GM19193 (cell line): ENCODE data around the gene OR6C3.

Source experiments
- POLR2A ChIP-seq: IDR thresholded peaks from 4 replicates; pipeline ENCODE4 v1.6.1; 2011; ENCODE audit not compliant: insufficient read depth, insufficient read length; ENCODE audit errors: extremely low read depth

OR6C3 gene

GRCh38 chr12:55330446-55330845 is at the start of gene OR6C3:
OR6C3 (plus strand) TSS chr12:55330746; CDS start chr12:55331701, 955 bp downstream.
- TF ChIP-seq POLR2A, result no peak

GRCh38 chr12:55280991-55281390 is 49.6 kb upstream of the OR6C3 start:
- no peak for TF ChIP-seq POLR2A

DNA sequence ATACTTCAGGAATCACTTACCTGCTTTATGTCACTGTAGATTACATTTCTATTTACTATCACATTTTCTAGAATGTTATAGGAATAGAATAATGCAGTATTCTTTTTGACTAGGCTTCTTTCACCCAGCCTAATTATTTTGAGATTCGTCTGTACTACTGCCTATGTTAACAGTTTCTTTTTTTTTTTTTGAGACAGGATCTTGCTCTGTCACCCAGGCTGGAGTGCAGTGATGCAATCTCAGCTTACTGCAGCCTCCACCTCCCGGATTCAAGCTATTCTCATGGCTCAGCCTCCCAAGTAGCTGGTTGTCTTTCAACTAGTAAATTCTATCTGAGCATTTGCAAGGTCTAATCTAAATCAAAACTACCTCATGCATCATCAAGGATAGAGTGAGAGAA is 40.5 kb upstream of the OR6C3 start:
- no peak for TF ChIP-seq POLR2A

DNA sequence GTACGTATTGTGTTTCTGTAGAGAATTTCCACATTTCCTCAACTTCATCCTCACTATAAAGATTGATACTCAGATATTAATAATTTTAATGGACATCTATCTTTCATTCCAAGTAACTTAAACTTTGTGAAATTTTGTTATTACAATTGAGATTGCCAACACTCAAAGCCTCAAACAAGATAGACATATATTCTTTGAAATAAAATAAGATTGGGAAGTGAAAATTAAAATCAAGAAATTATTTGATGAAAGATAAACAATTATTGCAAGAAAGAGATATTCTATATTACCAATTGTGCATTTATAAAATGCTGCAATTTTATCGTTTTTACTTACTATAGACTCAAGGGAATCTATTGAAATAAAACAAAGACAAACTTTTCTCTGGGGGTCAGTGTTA is 34.1 kb upstream of the OR6C3 start, which contains the start of gene OR6C6:
TSS of gene OR6C6 (minus strand) at position 101 of the 400 bp plus-strand sequence. CDS start 1,337 bp downstream, outside the sequence.
- TF ChIP-seq POLR2A, result no peak

GRCh38 chr12:55314043-55314442 is 16.5 kb upstream of the OR6C3 start, which contains the start of gene OR6C1:
OR6C1 (plus strand) TSS chr12:55314343; CDS start chr12:55320600, 6,257 bp downstream.
- no peak for TF ChIP-seq POLR2A

DNA sequence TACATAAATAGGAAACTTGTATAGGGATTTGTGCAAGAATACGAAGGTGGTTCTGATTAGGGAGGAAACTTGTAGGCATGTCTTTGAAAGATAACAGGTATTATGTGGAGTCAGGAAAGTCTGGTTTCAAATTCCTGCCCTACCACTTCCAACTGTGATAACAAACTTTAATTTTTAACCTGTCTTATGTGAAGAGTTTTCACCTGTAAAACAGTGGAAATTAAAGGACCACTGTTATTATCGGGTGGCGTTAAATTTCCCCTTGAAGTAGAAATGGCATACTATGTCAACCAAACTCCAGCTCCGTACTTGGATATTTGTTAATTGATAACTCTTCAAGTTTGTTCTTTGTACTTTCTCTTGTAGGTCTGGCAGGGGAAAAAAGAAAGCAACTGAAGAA is 10.3 kb upstream of the OR6C3 start:
- no peak for TF ChIP-seq POLR2A

DNA sequence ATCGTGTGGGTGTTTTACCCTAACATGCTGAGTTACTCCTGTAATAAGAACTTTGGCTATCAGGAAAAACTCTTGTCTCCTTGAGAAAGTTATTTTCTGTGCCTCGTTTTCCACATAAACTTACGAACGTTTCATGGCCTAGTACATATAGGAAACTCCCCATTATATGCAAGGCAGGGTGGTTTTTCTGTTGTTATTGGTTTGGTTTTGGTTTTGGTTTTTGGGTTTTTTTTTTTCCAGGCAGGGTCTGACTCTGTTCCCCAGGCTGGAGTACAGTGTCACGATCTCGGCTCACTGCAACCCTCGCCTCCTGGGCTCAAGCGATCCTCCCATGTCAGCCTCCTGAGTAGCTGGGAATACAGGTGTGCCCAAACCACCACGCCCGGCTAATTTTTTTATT is 5.5 kb downstream of the OR6C3 start:
- no peak for TF ChIP-seq POLR2A

DNA sequence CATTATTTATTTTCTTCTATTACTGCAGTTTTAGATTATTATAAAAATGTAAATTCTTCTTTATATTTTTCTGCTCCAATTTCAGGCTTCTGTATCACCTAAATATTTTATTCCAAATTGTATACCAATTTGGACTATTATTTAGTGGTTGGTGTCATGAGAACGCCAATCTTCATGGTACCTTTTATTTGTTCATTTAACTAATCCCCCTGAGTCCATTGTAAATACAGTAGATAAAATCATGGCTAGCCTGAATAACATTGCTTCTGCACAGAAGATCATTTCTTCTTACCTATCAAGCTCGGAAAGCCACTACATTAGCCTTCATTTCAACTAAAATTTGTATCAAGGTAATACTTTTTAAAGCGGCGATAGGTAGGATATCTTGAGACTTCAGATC is 32.1 kb downstream of the OR6C3 start, which contains the start of gene OR6C75:
TSS of gene OR6C75 (plus strand) at position 301 of the 400 bp plus-strand sequence. CDS start 2,136 bp downstream, outside the sequence.
- no peak for TF ChIP-seq POLR2A

- TF ChIP-seq POLR2A, result no peak
Measured at GRCh38 chr12:55365086-55365485, 34.5 kb downstream of the OR6C3 start.

- no peak for TF ChIP-seq POLR2A
Measured at GRCh38 chr12:55372521-55372920, 42.0 kb downstream of the OR6C3 start.
